Right lobe of liver (tissue), 6 donors: ENCODE results near the gene ACOT7. TPM values are rescaled to one million over a fixed set of nuclear protein-coding genes. Genes with fewer than 3 reads are reported as not detected.
"Not testable (repeated sequence)": the region's sequence is repeated elsewhere in the genome, so short reads cannot be mapped to it uniquely, and the experiment has no call there.

ENCODE experiments used
- ATAC-seq, 4 donors: fragments of 200-7000 bp; cut with Tn5 transposase; one replicate each; pipeline ENCODE4 v1.9.1; 2020; ENCODE audit warnings: mild to moderate bottlenecking in 4 of 4, moderate library complexity in 4 of 4
- DNase-seq, 3 donors: peaks; one replicate each; pipeline ENCODE4 v3.0.0-alpha.2; 2020
- H3K27ac ChIP-seq, 3 donors: fragments of 200-600 bp; one replicate each; pipeline ENCODE4 v1.8.0; 2022
- H3K27me3 ChIP-seq, 2 donors: fragments of 200-600 bp; one replicate each; pipeline ENCODE4 v1.8.0; 2022
- H3K36me3 ChIP-seq, 4 donors: fragments of 200-600 bp; sonication (generic) in 1 of 4; one replicate each; pipeline versions ENCODE4 v1.5.1 to v1.8.0; 2017 to 2022; ENCODE audit warnings: control low read depth in 1 of 4
- H3K4me1 ChIP-seq, 4 donors: fragments of 200-600 bp; sonication (generic) in 1 of 4; one replicate each; pipeline versions ENCODE4 v1.5.1 to v1.8.0; 2017 to 2022; ENCODE audit warnings: control low read depth in 1 of 4
- H3K4me3 ChIP-seq, 3 donors: fragments of 200-600 bp; one replicate each; pipeline ENCODE4 v1.8.0; 2022
- H3K9me3 ChIP-seq, 4 donors: fragments of 200-600 bp; sonication (generic) in 1 of 4; one replicate each; pipeline versions ENCODE4 v1.5.1 to v1.8.0; 2017 to 2022; ENCODE audit warnings: control low read depth in 1 of 4
- CTCF ChIP-seq, 4 donors: fragments of 200-600 bp in 3 of 4; fragments of 450-650 bp in 1 of 4; IDR thresholded peaks; one replicate each; pipeline versions ENCODE4 v1.5.1 to v1.8.0; 2016 to 2022; ENCODE audit warnings: antibody characterized with exemption in 4 of 4, mild to moderate bottlenecking in 2 of 4
- POLR2A ChIP-seq: fragments of 450-650 bp; IDR thresholded peaks from one replicate; pipeline ENCODE4 v1.6.1; 2017; ENCODE audit warnings: antibody characterized with exemption, mild to moderate bottlenecking
- whole genome bisulfite sequencing: methylation state at CpG from one replicate; pipeline ENCODE4 v1.1.6; 2018; ENCODE audit warnings: low coverage, low lambda C conversion rate; ENCODE audit not compliant: insufficient coverage; ENCODE audit errors: missing lambda C conversion rate; 5-methylcytosine and 5-hydroxymethylcytosine counted together
- intact Hi-C, 2 donors: fragments of 100-400 bp; cut with DNase I; formaldehyde crosslinking; loops; one replicate each; pipeline versions ENCODE4 v1.11.2 to v1.14.1; 2022
- total RNA-seq, 6 experiments: library from RNA; depleted of rRNA in 2 of 6; stranded (reverse); fragments of >200 nt in 2 of 6; fragmentation: NEBNext Ultra II Directional in 3 of 6; extraction: Animal tissue kit (Norgen Biotek cat#: 25700) in 3 of 6; gene quantifications; one replicate each; pipeline versions ENCODE4 v1.1.0 to v1.2.4, GENCODE V29; 2016 to 2023
- donor health status: DM: no; HTN: yes; CAD: no.
- donor health status: DM: no; HTN: no; CAD: no.
- donor health status: DM: no; HTN: no; CAD: no.
- donor health status: DM: no; HTN: yes; CAD: no.
- donor health status: DM: no; HTN: yes; CAD: no.

Gene ACOT7
- total RNA-seq, 6 experiments from 2014 or later = 10.8 to 19.7 (median 14.1) TPM

DNA sequence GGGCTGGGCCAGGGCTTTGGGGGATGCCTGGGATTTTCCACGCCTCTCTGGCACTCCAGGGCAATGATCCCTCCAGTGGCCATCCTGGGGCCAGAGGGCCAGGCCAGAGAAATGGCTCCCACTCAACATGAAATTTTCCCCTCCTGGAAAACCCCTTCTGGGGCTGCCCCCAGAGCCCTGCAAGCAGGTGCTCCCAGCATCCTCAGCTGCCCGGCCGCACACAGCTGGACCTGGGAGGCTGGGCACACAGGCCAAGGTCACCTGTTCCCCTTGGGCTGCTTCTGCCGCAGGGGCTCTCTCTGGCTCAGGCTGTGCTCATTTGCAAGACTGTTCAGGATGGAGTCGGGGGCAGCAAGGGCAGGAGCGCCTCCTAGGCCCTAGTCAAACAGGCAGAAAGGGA lies 34.9 kb upstream of the ACOT7 start:
- WGBS = no CpG with 5 or more reads among the region's 6 CpGs

GRCh38 chr1:6427441-6428390 lies 34.1 kb upstream of the ACOT7 start:
- intact Hi-C loops = loop anchor here in 1 of 2 donors (10.0 kb wide), 1 partner anchor 183 kb away; the partner anchor contains the start of gene HES3
- DNase-seq = no peak
- H3K9me3 ChIP-seq = no peaks in the 10 kb centered on the region
- H3K27me3 ChIP-seq = peaks cover 3 to 21% of the 10 kb centered on the region in 2 donors
- H3K27ac ChIP-seq = no peak overlapping the region
- 63% methylated on average over 5 of the region's 26 CpGs for WGBS
- H3K36me3 ChIP-seq = no peaks in the 10 kb centered on the region
- ATAC-seq = no peak
- peaks cover 0 to 11% (median 0%) of the 10 kb centered on the region in 4 donors for H3K4me1 ChIP-seq
- H3K4me3 ChIP-seq = no peak overlapping the region
- TF ChIP-seq POLR2A (no peak), CTCF (IDR thresholded peaks at IDR 0.05) (no peak)

More for the DNA sequence above, 34.9 kb upstream of the ACOT7 start:
- intact Hi-C loops = loop anchor here in 1 of 2 donors (10.0 kb wide), 1 partner anchor 184 kb away; the partner anchor contains the start of gene HES3
- not testable (repeated sequence) for H3K9me3 ChIP-seq, H3K27ac ChIP-seq, DNase-seq, H3K4me3 ChIP-seq, H3K36me3 ChIP-seq, ATAC-seq
- Histone ChIP-seq H3K27me3 (peaks cover 3 to 21% of the 10 kb centered on the region in 2 donors), H3K4me1 (peaks cover 0 to 11% (median 0%) of the 10 kb centered on the region in 4 donors)

DNA sequence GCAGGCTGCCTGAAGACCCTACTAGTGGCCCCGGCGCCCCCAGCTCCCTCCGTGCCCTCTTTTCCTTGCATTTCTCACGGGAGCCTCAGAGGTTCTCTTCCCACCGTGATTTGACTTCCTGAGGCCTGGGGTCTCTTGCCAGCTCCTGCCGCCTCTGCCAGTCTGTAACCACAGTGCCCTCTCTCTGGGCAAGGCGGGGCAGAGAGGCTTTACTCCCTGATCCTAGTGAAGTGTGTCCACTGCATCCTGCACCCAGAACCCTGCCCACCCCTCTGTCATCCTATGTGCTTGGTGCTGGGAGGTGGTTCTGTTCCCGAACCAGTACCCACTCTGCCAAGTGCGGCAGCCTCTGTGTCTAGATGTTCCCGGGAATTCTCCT lies 33.4 kb upstream of the ACOT7 start:
- H3K4me3 ChIP-seq = no peak overlapping the region
- WGBS = 93% methylated on average over 8 of the region's 10 CpGs
- peaks cover 0 to 11% (median 0%) of the 10 kb centered on the region in 4 donors for H3K4me1 ChIP-seq
- H3K36me3 ChIP-seq = no peaks in the 10 kb centered on the region
- H3K27me3 ChIP-seq = peaks cover 3 to 21% of the 10 kb centered on the region in 2 donors
- DNase-seq = no peak
- ATAC-seq = no peak
- TF ChIP-seq CTCF (IDR thresholded peaks at IDR 0.05) (no peak), POLR2A (no peak)
- H3K9me3 ChIP-seq = no peaks in the 10 kb centered on the region
- no peak overlapping the region for H3K27ac ChIP-seq
- intact Hi-C loops = loop anchor here in 1 of 2 donors (10.0 kb wide), 1 partner anchor 182 kb away; the partner anchor contains the start of gene HES3

DNA sequence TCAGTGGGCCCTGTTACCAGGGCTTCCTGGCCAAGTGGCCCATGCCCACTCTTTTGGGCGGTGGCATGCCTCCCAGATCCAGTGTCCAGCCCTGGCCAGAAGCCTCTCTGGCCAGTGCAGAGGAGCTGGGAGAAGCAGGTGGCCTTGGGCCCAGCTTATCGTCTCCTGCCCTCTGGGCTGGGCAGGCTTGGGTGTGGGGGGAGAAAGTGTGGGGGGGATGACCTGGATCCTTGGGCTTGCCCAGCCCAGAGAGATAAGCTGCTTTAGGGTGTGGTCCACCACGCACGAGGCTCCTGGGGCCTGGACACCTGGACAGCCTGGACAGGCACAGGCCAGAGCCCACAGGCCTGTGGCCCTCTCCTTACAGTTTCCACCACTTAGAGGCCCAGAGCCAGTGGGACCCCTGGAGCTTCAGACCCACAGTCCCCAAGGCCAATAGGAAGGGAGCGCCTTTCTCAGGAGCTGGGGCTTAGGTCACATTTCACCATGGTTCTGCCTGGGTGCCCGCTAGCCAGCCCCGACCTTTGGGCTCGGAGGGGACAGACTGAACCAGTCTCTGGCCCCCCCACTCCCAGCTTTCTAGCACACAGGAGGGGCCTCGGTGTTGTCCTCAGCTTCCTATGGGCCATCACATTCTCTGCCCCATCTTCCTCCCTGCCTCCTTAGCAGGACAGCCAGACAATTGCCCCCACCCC lies 32.9 kb upstream of the ACOT7 start:
- 70% methylated on average over 2 of the region's 9 CpGs for WGBS
- no peak for TF ChIP-seq CTCF (IDR thresholded peaks at IDR 0.05)
- no peak for TF ChIP-seq POLR2A
- Histone ChIP-seq H3K9me3 (no peaks in the 10 kb centered on the region), H3K4me3 (no peak overlapping the region), H3K36me3 (no peaks in the 10 kb centered on the region), H3K27ac (no peak overlapping the region), H3K27me3 (peaks cover 3 to 21% of the 10 kb centered on the region in 2 donors), H3K4me1 (peaks cover 0 to 11% (median 0%) of the 10 kb centered on the region in 4 donors)
- intact Hi-C loops = loop anchor here in 1 of 2 donors (10.0 kb wide), 1 partner anchor 182 kb away; the partner anchor contains the start of gene HES3
- DNase-seq = no peak
- no peak for ATAC-seq
